Trophoblast cell (in vitro differentiated cells and primary cell): Measurements from ENCODE around the gene NR5A1.

ENCODE experiments used
- DNase-seq, 2 donors: peaks; one replicate each; pipeline ENCODE4 v3.0.0-alpha.2; 2016
- H2AFZ ChIP-seq: 2 replicates; pipeline ENCODE4 v1.6.1; 2013; ENCODE audit warnings: low read length, moderate library complexity, mild to moderate bottlenecking; ENCODE audit not compliant: insufficient read depth, poor library complexity
- H2AK5ac ChIP-seq: 2 replicates; pipeline ENCODE4 v1.6.1; 2013; ENCODE audit warnings: mild to moderate bottlenecking, low read length
- H2BK120ac ChIP-seq: 2 replicates; pipeline ENCODE4 v1.6.1; 2013; ENCODE audit warnings: low read length, mild to moderate bottlenecking, moderate library complexity; ENCODE audit not compliant: insufficient read depth, poor library complexity
- H2BK12ac ChIP-seq: 2 replicates; pipeline ENCODE4 v1.6.1; 2013; ENCODE audit warnings: mild to moderate bottlenecking, low read length, moderate library complexity
- H2BK5ac ChIP-seq: 2 replicates; pipeline ENCODE4 v1.6.1; 2013; ENCODE audit warnings: low read length, low read depth, moderate library complexity, mild to moderate bottlenecking; ENCODE audit not compliant: poor library complexity
- H3K14ac ChIP-seq: 2 replicates; pipeline ENCODE4 v1.6.1; 2013; ENCODE audit warnings: mild to moderate bottlenecking, low read length
- H3K18ac ChIP-seq: 2 replicates; pipeline ENCODE4 v1.6.1; 2013; ENCODE audit warnings: mild to moderate bottlenecking, low read length
- H3K23ac ChIP-seq: 2 replicates; pipeline ENCODE4 v1.6.1; 2013; ENCODE audit warnings: low read length
- H3K27ac ChIP-seq: 2 replicates; pipeline ENCODE4 v1.5.1; 2013; ENCODE audit warnings: low read depth, mild to moderate bottlenecking, inconsistent platforms, low read length, moderate library complexity
- H3K27me3 ChIP-seq: 2 replicates; pipeline ENCODE4 v1.6.1; 2013; ENCODE audit warnings: inconsistent platforms, mild to moderate bottlenecking, low read length, moderate library complexity; ENCODE audit not compliant: insufficient read depth
- H3K36me3 ChIP-seq, 2 experiments: 1 replicate in 1 of 2; 2 replicates in 1 of 2; pipeline ENCODE4 v1.6.1; 2013; ENCODE audit warnings: low read length in 2 of 2, mild to moderate bottlenecking in 2 of 2, moderate library complexity in 1 of 2; ENCODE audit not compliant: insufficient read depth in 2 of 2, control insufficient read depth in 1 of 2
- H3K4ac ChIP-seq: 2 replicates; pipeline ENCODE4 v1.6.1; 2013; ENCODE audit warnings: low read depth, mild to moderate bottlenecking, low read length, moderate library complexity
- H3K4me1 ChIP-seq, 2 experiments: 1 replicate in 1 of 2; 2 replicates in 1 of 2; pipeline ENCODE4 v1.6.1; 2013; ENCODE audit warnings: low read length in 2 of 2, mild to moderate bottlenecking in 2 of 2, moderate library complexity in 1 of 2; ENCODE audit not compliant: insufficient read depth in 2 of 2, control insufficient read depth in 1 of 2
- H3K4me2 ChIP-seq: 2 replicates; pipeline ENCODE4 v1.6.1; 2013; ENCODE audit warnings: inconsistent platforms, mild to moderate bottlenecking, low read length, moderate library complexity
- H3K4me3 ChIP-seq: 2 replicates; pipeline ENCODE4 v1.5.1; 2013; ENCODE audit warnings: mild to moderate bottlenecking, low read depth, low read length, inconsistent platforms
- H3K79me1 ChIP-seq: one replicate; pipeline ENCODE4 v1.6.1; 2013; ENCODE audit warnings: low read length
- H3K79me2 ChIP-seq: 2 replicates; pipeline ENCODE4 v1.6.1; 2013; ENCODE audit warnings: low read length, mild to moderate bottlenecking; ENCODE audit not compliant: control insufficient read depth, insufficient read depth, poor library complexity
- H3K9ac ChIP-seq: 2 replicates; pipeline ENCODE4 v1.6.1; 2013; ENCODE audit warnings: mild to moderate bottlenecking, low read length
- H3K9me3 ChIP-seq: 2 replicates; pipeline ENCODE4 v1.6.1; 2013; ENCODE audit warnings: low read depth, mild to moderate bottlenecking, control low read depth, inconsistent platforms, low read length; ENCODE audit not compliant: insufficient read depth
- H4K12ac ChIP-seq: 2 replicates; pipeline ENCODE4 v1.6.1; 2013; ENCODE audit warnings: low read depth, mild to moderate bottlenecking, low read length, moderate library complexity
- H4K8ac ChIP-seq: 2 replicates; pipeline ENCODE4 v1.6.1; 2013; ENCODE audit warnings: low read depth, mild to moderate bottlenecking, low read length, moderate library complexity
- H4K91ac ChIP-seq: one replicate; pipeline ENCODE4 v1.6.1; 2013; ENCODE audit warnings: low read depth, mild to moderate bottlenecking, low read length, moderate library complexity
- WGBS: extraction: QIAGEN DNeasy Blood & Tissue Kit; methylation state at CpG from one replicate; pipeline ENCODE4 v1.1.7; 2013; ENCODE audit warnings: missing lambda C conversion rate; ENCODE audit not compliant: insufficient read length, insufficient coverage; ENCODE audit errors: extremely low coverage; 5-methylcytosine and 5-hydroxymethylcytosine counted together

NR5A1 gene

DNA sequence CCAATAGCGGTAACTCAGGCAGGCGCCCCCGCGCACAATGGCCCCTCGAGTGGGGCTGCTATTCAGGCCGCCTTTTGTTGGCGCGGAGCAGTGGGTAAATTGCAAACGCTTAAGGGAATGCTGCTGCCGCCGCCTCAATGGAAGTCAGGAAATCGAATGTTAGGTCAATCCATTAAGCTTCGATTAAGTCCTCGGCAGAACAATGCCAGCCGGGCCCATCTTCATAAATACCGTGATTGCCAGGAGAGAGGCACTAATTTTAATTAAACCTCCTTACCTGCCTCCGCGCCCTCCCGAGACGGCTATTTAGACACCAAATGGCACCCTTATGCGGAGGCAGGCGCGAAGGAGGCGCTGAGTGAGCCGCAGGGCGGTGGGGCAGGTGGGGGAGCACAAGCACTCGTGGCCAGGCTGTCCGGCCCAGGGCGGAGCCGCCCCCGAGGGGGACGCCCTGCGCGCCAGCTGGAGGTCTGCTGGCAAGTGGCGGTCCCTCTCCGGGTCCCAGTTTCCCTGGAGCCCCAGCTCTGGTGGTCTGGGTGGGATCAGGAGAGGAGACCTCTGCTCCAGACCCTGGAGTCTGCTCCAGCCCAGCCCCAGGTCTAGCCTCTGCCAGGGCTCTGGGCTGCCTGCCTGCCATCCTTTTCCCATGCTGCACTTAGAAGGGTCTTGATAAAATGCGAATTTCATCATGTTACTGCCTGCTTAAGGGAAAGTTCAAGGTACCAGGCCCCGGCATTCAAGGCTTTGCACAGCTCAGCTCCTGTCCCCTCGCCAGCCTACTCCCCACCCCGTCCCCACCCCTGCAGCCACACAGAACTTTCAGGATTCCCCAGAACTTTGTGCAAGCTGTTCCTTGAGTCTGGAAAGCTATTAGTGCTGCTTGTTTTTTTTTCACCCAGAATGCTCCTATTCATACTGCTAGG, 19.7 kb downstream of the NR5A1 start:
- Histone ChIP-seq H3K9me3 (peaks cover 6% of the 10 kb centered on the region), H3K18ac (no peak overlapping the region), H3K14ac (no peak overlapping the region), H2AK5ac (no peak overlapping the region), H3K79me2 (no peaks in the 10 kb centered on the region), H3K27me3 (peaks cover 6% of the 10 kb centered on the region), H2BK120ac (no peak overlapping the region), H4K91ac (no peak overlapping the region), H3K9ac (no peak overlapping the region), H2BK5ac (no peak overlapping the region), H4K12ac (no peak overlapping the region), H3K4me2 (no peak overlapping the region), H3K27ac (no peak overlapping the region), H3K4ac (no peak overlapping the region), H2AFZ (no peak overlapping the region), H4K8ac (no peak overlapping the region), H3K36me3 (no peaks in the 10 kb centered on the region), H3K4me3 (no peak overlapping the region), H3K79me1 (no peaks in the 10 kb centered on the region), H3K4me1 (no peaks in the 10 kb centered on the region), H3K23ac (no peak overlapping the region), H2BK12ac (no peak overlapping the region)
- DNase-seq = no peak
- WGBS = no CpG with 5 or more reads among the region's 40 CpGs

DNA sequence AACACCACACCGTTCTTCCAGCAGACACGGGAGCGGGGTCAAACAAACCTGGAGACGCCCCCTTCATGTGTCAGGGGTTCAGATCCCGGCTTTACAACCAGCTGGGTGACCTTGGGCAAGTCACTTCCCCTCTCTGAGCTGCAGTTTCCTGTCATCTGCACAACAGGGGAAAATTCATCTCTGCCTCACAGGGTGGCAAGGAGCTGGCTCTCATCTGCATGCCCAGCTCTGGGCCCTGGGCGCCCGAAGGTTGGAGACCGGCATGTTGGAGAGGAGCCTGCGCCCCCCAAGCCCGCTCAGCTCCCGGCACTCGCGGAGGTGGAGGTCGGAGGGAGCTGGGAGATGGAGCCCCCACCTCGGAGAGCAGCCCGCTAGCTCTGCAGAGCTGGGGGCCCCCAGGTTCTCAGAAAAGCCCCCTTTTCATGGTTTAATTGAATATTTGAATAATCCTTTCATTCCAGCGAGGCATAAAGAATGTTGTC, 20.4 kb downstream of the NR5A1 start:
- Histone ChIP-seq H3K27me3 (peaks cover 6% of the 10 kb centered on the region), H3K36me3 (no peaks in the 10 kb centered on the region), H2BK12ac (no peak overlapping the region), H4K8ac (no peak overlapping the region), H3K4ac (no peak overlapping the region), H3K14ac (no peak overlapping the region), H3K27ac (no peak overlapping the region), H3K18ac (no peak overlapping the region), H3K4me1 (no peaks in the 10 kb centered on the region), H3K9ac (no peak overlapping the region), H4K12ac (no peak overlapping the region), H3K23ac (no peak overlapping the region), H3K4me2 (no peak overlapping the region), H2BK5ac (no peak overlapping the region), H2AFZ (no peak overlapping the region), H2AK5ac (no peak overlapping the region), H3K79me1 (no peaks in the 10 kb centered on the region), H3K9me3 (peaks cover 6% of the 10 kb centered on the region), H4K91ac (no peak overlapping the region), H3K4me3 (no peak overlapping the region), H3K79me2 (no peaks in the 10 kb centered on the region), H2BK120ac (no peak overlapping the region)
- no CpG with 5 or more reads among the region's 17 CpGs for WGBS
- no peak for DNase-seq

DNA sequence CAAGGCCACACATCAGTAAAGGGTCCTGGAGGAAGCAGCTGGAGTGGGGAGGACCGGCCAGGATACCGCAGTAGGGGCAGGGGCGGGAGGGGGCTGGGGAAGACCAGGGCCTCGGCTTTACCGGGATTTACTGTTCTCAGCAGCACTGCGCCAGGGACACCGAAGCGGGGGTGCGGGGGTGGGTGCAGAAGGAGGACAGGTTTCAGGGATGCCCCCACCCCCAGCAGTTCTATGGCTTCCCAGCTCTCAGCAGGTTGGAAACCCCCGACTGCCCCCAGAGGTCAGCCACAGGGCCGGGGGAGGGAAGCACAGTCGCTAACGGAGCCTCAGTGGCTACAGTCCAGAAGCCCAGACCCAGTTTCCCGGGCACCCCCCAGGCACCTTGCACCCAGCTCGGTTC, 21.3 kb downstream of the NR5A1 start:
- Histone ChIP-seq H3K4ac (no peak overlapping the region), H4K91ac (no peak overlapping the region), H3K27me3 (peaks cover 6% of the 10 kb centered on the region), H2BK120ac (no peak overlapping the region), H3K4me1 (no peaks in the 10 kb centered on the region), H3K9me3 (peaks cover 6% of the 10 kb centered on the region), H2BK5ac (no peak overlapping the region), H3K18ac (no peak overlapping the region), H4K8ac (no peak overlapping the region), H3K9ac (no peak overlapping the region), H3K36me3 (no peaks in the 10 kb centered on the region), H3K14ac (no peak overlapping the region), H3K79me2 (no peaks in the 10 kb centered on the region), H3K4me2 (no peak overlapping the region), H3K4me3 (no peak overlapping the region), H3K79me1 (no peaks in the 10 kb centered on the region), H2AK5ac (no peak overlapping the region), H3K27ac (no peak overlapping the region), H2AFZ (no peak overlapping the region), H4K12ac (no peak overlapping the region), H2BK12ac (no peak overlapping the region), H3K23ac (no peak overlapping the region)
- WGBS = no CpG with 5 or more reads among the region's 15 CpGs
- no peak for DNase-seq

DNA sequence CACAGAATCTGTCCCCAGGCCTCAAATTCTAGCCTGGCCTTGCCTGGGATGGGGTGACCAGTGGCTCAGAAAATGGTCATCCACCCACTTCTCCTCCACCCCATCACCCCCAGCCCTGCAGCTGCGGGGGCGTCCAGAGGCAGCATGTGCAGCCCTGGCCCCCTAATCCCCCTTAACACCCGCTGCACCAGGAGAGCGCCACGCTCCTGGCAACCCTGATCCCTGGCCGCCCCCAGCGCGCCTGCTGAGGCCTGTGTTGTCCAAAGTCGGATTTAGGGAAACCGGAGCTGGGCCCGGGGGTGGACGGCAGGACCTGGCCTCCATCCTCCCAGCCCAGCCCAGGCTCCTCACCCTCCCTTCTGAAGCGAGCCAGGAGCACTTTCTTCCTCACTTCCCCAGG, 22.0 kb downstream of the NR5A1 start:
- H4K8ac ChIP-seq = no peak overlapping the region
- no peaks in the 10 kb centered on the region for H3K4me1 ChIP-seq
- no peak overlapping the region for H3K4me2 ChIP-seq
- no peaks in the 10 kb centered on the region for H3K79me2 ChIP-seq
- H3K27me3 ChIP-seq = peaks cover 6% of the 10 kb centered on the region
- no peak overlapping the region for H3K4ac ChIP-seq
- no peak overlapping the region for H2AFZ ChIP-seq
- H3K36me3 ChIP-seq = no peaks in the 10 kb centered on the region
- DNase-seq = no peak
- no peak overlapping the region for H3K27ac ChIP-seq
- H3K18ac ChIP-seq = no peak overlapping the region
- H2AK5ac ChIP-seq = no peak overlapping the region
- H3K4me3 ChIP-seq = no peak overlapping the region
- no peak overlapping the region for H2BK5ac ChIP-seq
- H2BK12ac ChIP-seq = no peak overlapping the region
- H4K91ac ChIP-seq = no peak overlapping the region
- H3K9me3 ChIP-seq = peaks cover 5% of the 10 kb centered on the region
- H3K9ac ChIP-seq = no peak overlapping the region
- WGBS = no CpG with 5 or more reads among the region's 13 CpGs
- no peak overlapping the region for H2BK120ac ChIP-seq
- H4K12ac ChIP-seq = no peak overlapping the region
- no peak overlapping the region for H3K14ac ChIP-seq
- H3K23ac ChIP-seq = no peak overlapping the region
- H3K79me1 ChIP-seq = no peaks in the 10 kb centered on the region
